HG03039 (cell line): ENCODE results near the gene WNT5A.
"Not testable (repeated sequence)": the region's sequence is repeated elsewhere in the genome, so short reads cannot be mapped to it uniquely, and the experiment has no call there.

ENCODE experiments used
- ATAC-seq: cut with Tn5 transposase; IDR thresholded peaks from one replicate; pipeline ENCODE4 v1.9.1; 2021; ENCODE audit warnings: mild to moderate bottlenecking, moderate library complexity; ENCODE audit not compliant: unreplicated experiment

The WNT5A gene

GRCh38 chr3:55507808-55508207 lies 20.7 kb upstream of the WNT5A start:
- no peak for ATAC-seq

GRCh38 chr3:55505776-55506175 lies 18.7 kb upstream of the WNT5A start:
- ATAC-seq, result no peak

GRCh38 chr3:55505102-55505501 lies 18.0 kb upstream of the WNT5A start:
- not testable (repeated sequence) for ATAC-seq

GRCh38 chr3:55501905-55502304 lies 14.8 kb upstream of the WNT5A start:
- no peak for ATAC-seq

GRCh38 chr3:55500555-55501330 lies 13.6 kb upstream of the WNT5A start:
- ATAC-seq, result no peak

- ATAC-seq, result no peak
Measured at GRCh38 chr3:55498520-55498919, 11.4 kb upstream of the WNT5A start.

- ATAC-seq, result no peak
Measured at GRCh38 chr3:55497250-55497649, 10.1 kb upstream of the WNT5A start.

- ATAC-seq, result no peak
Measured at GRCh38 chr3:55494976-55495375, 7.9 kb upstream of the WNT5A start.

- ATAC-seq, result no peak
Measured at GRCh38 chr3:55492976-55493375, 5.9 kb upstream of the WNT5A start.

- ATAC-seq, result no peak
Measured at GRCh38 chr3:55491296-55491816, 4.2 kb upstream of the WNT5A start.

GRCh38 chr3:55490276-55490913 lies 3.3 kb upstream of the WNT5A start:
- ATAC-seq, result no peak

GRCh38 chr3:55489798-55490132 lies 2.7 kb upstream of the WNT5A start:
- no peak for ATAC-seq

GRCh38 chr3:55488398-55489055 lies 1.4 kb upstream of the WNT5A start:
- no peak for ATAC-seq

GRCh38 chr3:55487381-55488241 lies 505 bp upstream of the WNT5A start:
- ATAC-seq, result no peak

GRCh38 chr3:55486101-55486856 lies 827 bp downstream of the WNT5A start:
- no peak for ATAC-seq

- peak; percentile 44 for ATAC-seq
Measured at GRCh38 chr3:55484801-55485791, 2.0 kb downstream of the WNT5A start.

- ATAC-seq, result no peak
Measured at GRCh38 chr3:55484191-55484689, 2.9 kb downstream of the WNT5A start.

GRCh38 chr3:55483196-55484095 lies 3.7 kb downstream of the WNT5A start:
- no peak for ATAC-seq
